ENCODE results near the gene IL11RA. TPM values are rescaled to one million over a fixed set of nuclear protein-coding genes. Genes with fewer than 3 reads are reported as not detected.
A peak's percentile ranks its signal among the peaks of the same experiment; 100 is the strongest.

The IL11RA gene
- total RNA-seq, 2 experiments from 2014 or later: 117 TPM

- Histone ChIP-seq H3K4me1 (ENCODE audit: insufficient read depth, low read length) (peaks cover 71% of the 10 kb centered on the region), H3K27ac (ENCODE audit: low read depth in 1 of 2, low read length in 2 of 2) (peak within 1 kb of the TSS; percentile 66 to 92), H3K4me3 (ENCODE audit: low read length) (peak within 1 kb of the TSS; percentile 12), H3K9me3 (ENCODE audit: control insufficient read depth in 1 of 2, insufficient read depth in 1 of 2, low read length in 2 of 2) (no peaks in the 10 kb centered on the region), H3K27me3 (ENCODE audit: control insufficient read depth in 1 of 2, insufficient read depth in 2 of 2, low read length in 2 of 2) (no peaks in the 10 kb centered on the region), H3K36me3 (ENCODE audit: insufficient read depth, low read length) (peaks cover 38% of the 10 kb centered on the region)
- H3K9me3 Mint-ChIP-seq: no peaks in the 10 kb centered on the region
- DNase-seq: peak in 1 of 14 experiments; percentile 28
- TF ChIP-seq CTCF (IDR thresholded peaks at IDR 0.05): no peak
- ChIA-PET POLR2A (interaction anchor here (0.8 to 4.7 kb wide), 8 partner anchors 12 to 484 kb away, joined by 3 to 54 read pairs (median 6); partner anchors contain the start of genes GALT, SIGMAR1 and UBAP1), CTCF (interaction anchor here (1.1 to 6.7 kb wide), 4 partner anchors 15 to 39 kb away, joined by 5 to 57 read pairs (median 18); partner anchors contain the start of genes GALT and SIGMAR1)
- no peaks in the 10 kb centered on the region for H3K27me3 Mint-ChIP-seq
- ATAC-seq (ENCODE audit: poor library complexity): no peak
- peak within 1 kb of the TSS; percentile 97 for H3K4me3 Mint-ChIP-seq
- peaks cover 43% of the 10 kb centered on the region for H3K36me3 Mint-ChIP-seq (ENCODE audit: low read depth)
- H3K4me1 Mint-ChIP-seq (ENCODE audit: low read depth): peaks cover 52% of the 10 kb centered on the region
- intact Hi-C loops (cut with DNase I, micrococcal nuclease): loop anchor here in 1 of 2 experiments (2.0 kb wide), 1 partner anchor 24 kb away; no protein-coding TSS in a partner anchor
- H3K27ac Mint-ChIP-seq: peak within 1 kb of the TSS; percentile 99
These were observed 10.7 kb downstream of the IL11RA start, which contains the start of gene CCL27 for GRCh38 chr9:34662526-34663302. Gene CCL27 (minus strand): TSS chr9:34662657. CDS start chr9:34662633, 24 bp downstream.

GRCh38 chr9:34663303-34663605 lies 11.3 kb downstream of the IL11RA start:
- peaks cover 70% of the 10 kb centered on the region for H3K4me1 ChIP-seq (ENCODE audit: insufficient read depth, low read length)
- no peak for TF ChIP-seq CTCF (IDR thresholded peaks at IDR 0.05)
- H3K36me3 Mint-ChIP-seq (ENCODE audit: low read depth): peaks cover 48% of the 10 kb centered on the region
- no peaks in the 10 kb centered on the region for H3K27me3 ChIP-seq (ENCODE audit: control insufficient read depth in 1 of 2, insufficient read depth in 2 of 2, low read length in 2 of 2)
- ATAC-seq (ENCODE audit: poor library complexity) (no peak), DNase-seq (peak in 8 of 14 experiments; percentile 11 to 79 (median 42))
- ChIA-PET POLR2A (interaction anchor here (0.8 to 4.7 kb wide), 6 partner anchors 13 to 59 kb away, joined by 3 to 54 read pairs (median 6); partner anchors contain the start of genes GALT and SIGMAR1), CTCF (interaction anchor here (0.6 to 6.7 kb wide), 5 partner anchors 15 to 428 kb away, joined by 3 to 57 read pairs (median 15); partner anchors contain the start of genes GALT and SIGMAR1)
- peaks cover 34% of the 10 kb centered on the region for H3K36me3 ChIP-seq (ENCODE audit: insufficient read depth, low read length)
- H3K4me3 Mint-ChIP-seq: peak overlapping the region; percentile 97
- peaks cover 52% of the 10 kb centered on the region for H3K4me1 Mint-ChIP-seq (ENCODE audit: low read depth)
- no peaks in the 10 kb centered on the region for H3K27me3 Mint-ChIP-seq
- H3K27ac ChIP-seq (ENCODE audit: low read depth in 1 of 2, low read length in 2 of 2): peak overlapping the region; percentile 66 to 92
- H3K9me3 Mint-ChIP-seq: no peaks in the 10 kb centered on the region
- H3K27ac Mint-ChIP-seq: peak overlapping the region; percentile 99
- peak overlapping the region; percentile 12 for H3K4me3 ChIP-seq (ENCODE audit: low read length)
- intact Hi-C loops (cut with DNase I, micrococcal nuclease): loop anchor here in 1 of 2 experiments (2.0 kb wide), 1 partner anchor 24 kb away; no protein-coding TSS in a partner anchor
- H3K9me3 ChIP-seq (ENCODE audit: control insufficient read depth in 1 of 2, insufficient read depth in 1 of 2, low read length in 2 of 2): no peaks in the 10 kb centered on the region

- no peaks in the 10 kb centered on the region for H3K27me3 Mint-ChIP-seq
These were observed 12.5 kb downstream of the IL11RA start for GRCh38 chr9:34664281-34665066.

More at GRCh38 chr9:34664281-34665066, 12.5 kb downstream of the IL11RA start:
- no peaks in the 10 kb centered on the region for H3K27me3 ChIP-seq (ENCODE audit: control insufficient read depth in 1 of 2, insufficient read depth in 2 of 2, low read length in 2 of 2)
- ChIA-PET POLR2A (interaction anchor here (0.7 to 4.7 kb wide), 7 partner anchors 8 to 44 kb away, joined by 4 to 54 read pairs (median 6); partner anchors contain the start of genes DCTN3, GALT and SIGMAR1), CTCF (interaction anchor here (0.8 to 6.7 kb wide), 8 partner anchors 17 to 452 kb away, joined by 3 to 57 read pairs (median 5); partner anchors contain the start of genes GALT and SIGMAR1)
- Mint-ChIP-seq H3K36me3 (ENCODE audit: low read depth) (peaks cover 60% of the 10 kb centered on the region), H3K27ac (peak overlapping the region; percentile 99), H3K4me3 (peak overlapping the region; percentile 97), H3K4me1 (ENCODE audit: low read depth) (peaks cover 52% of the 10 kb centered on the region), H3K9me3 (peaks cover 5% of the 10 kb centered on the region)
- TF ChIP-seq CTCF (IDR thresholded peaks at IDR 0.05): peak; percentile 74
- intact Hi-C loops (cut with DNase I, micrococcal nuclease): loop anchor here (1.0 to 5.0 kb wide), 8 partner anchors 17 to 438 kb away; partner anchors contain the start of genes RPP25L (in 2 of the 2), DNAI1 (in 1 of the 2), DNAJB5 (in 1 of the 2) and FAM219A (in 1 of the 2)
- DNase-seq: peak; percentile 32 to 88 (median 67)
- ATAC-seq (ENCODE audit: poor library complexity): peak; percentile 42
- H3K36me3 ChIP-seq (ENCODE audit: insufficient read depth, low read length): peaks cover 28% of the 10 kb centered on the region
- peaks cover 0 to 1% of the 10 kb centered on the region in 2 experiments for H3K9me3 ChIP-seq (ENCODE audit: control insufficient read depth in 1 of 2, insufficient read depth in 1 of 2, low read length in 2 of 2)
- peak overlapping the region; percentile 90 for H3K4me3 ChIP-seq (ENCODE audit: low read length)
- peak overlapping the region; percentile 66 to 92 for H3K27ac ChIP-seq (ENCODE audit: low read depth in 1 of 2, low read length in 2 of 2)
- H3K4me1 ChIP-seq (ENCODE audit: insufficient read depth, low read length): peaks cover 66% of the 10 kb centered on the region

Measured in CD4-positive, alpha-beta T cell (primary cell).